Tibial nerve (tissue), 3 donors: ENCODE results near the gene OXER1.

ENCODE experiments used
- CTCF ChIP-seq, 5 experiments: fragments of 200-600 bp in 3 of 5; fragments of 450-650 bp in 2 of 5; sonication (generic) in 3 of 5; IDR thresholded peaks; one replicate each; pipeline ENCODE4 v1.5.1; 2016 to 2019; ENCODE audit warnings: antibody characterized with exemption in 5 of 5, mild to moderate bottlenecking in 3 of 5, moderate library complexity in 2 of 5
- POLR2A ChIP-seq, 2 donors: fragments of 450-650 bp; IDR thresholded peaks; one replicate each; pipeline ENCODE4 v1.6.1; 2017; ENCODE audit warnings: antibody characterized with exemption in 2 of 2, mild to moderate bottlenecking in 2 of 2, moderate library complexity in 2 of 2

GRCh38 chr2:42804891-42805290 is 41.0 kb upstream of the OXER1 start:
- TF ChIP-seq CTCF (IDR thresholded peaks at IDR 0.05) (no peak), POLR2A (IDR thresholded peaks at IDR 0.05) (no peak)
